Stomach (tissue), 9 donors: Measurements from ENCODE around the gene DOCK1. TPM values are rescaled to one million over a fixed set of nuclear protein-coding genes. Genes with fewer than 3 reads are reported as not detected.
"Not testable (repeated sequence)": the region's sequence is repeated elsewhere in the genome, so short reads cannot be mapped to it uniquely, and the experiment has no call there.

Experiments used
- DNase-seq, 2 donors: peaks; one replicate each; pipeline versions ENCODE4 v3.0.0 to v3.0.0-alpha.2; 2013 to 2019
- H3K27ac ChIP-seq, 5 donors: fragments of 200-600 bp in 4 of 5; sonication (generic) in 4 of 5; one replicate each; pipeline ENCODE4 v1.5.1; 2013 to 2019; ENCODE audit warnings: mild to moderate bottlenecking in 1 of 5, moderate library complexity in 1 of 5
- H3K27me3 ChIP-seq, 3 donors: fragments of 200-600 bp; sonication (generic); one replicate each; pipeline ENCODE4 v1.5.1; 2017 to 2019; ENCODE audit warnings: mixed run types in 1 of 3
- H3K36me3 ChIP-seq, 4 donors: fragments of 200-600 bp; sonication (generic); 1 replicate in 3 of 4; 2 replicates in 1 of 4; pipeline ENCODE4 v1.5.1; 2016 to 2019
- H3K4me1 ChIP-seq, 4 donors: fragments of 200-600 bp; sonication (generic); one replicate each; pipeline ENCODE4 v1.5.1; 2016 to 2019
- H3K4me3 ChIP-seq, 4 donors: fragments of 200-600 bp; sonication (generic) in 3 of 4; one replicate each; pipeline ENCODE4 v1.5.1; 2016 to 2019; ENCODE audit warnings: mild to moderate bottlenecking in 1 of 4
- H3K9me3 ChIP-seq, 4 donors: fragments of 200-600 bp; sonication (generic); one replicate each; pipeline ENCODE4 v1.5.1; 2016 to 2019
- CTCF ChIP-seq, 7 experiments: fragments of 450-650 bp in 4 of 7; fragments of 200-600 bp in 3 of 7; sonication (generic) in 3 of 7; IDR thresholded peaks; one replicate each; pipeline ENCODE4 v1.5.1; 2016 to 2019; ENCODE audit warnings: antibody characterized with exemption in 7 of 7, control low read depth in 2 of 7, mild to moderate bottlenecking in 1 of 7
- EP300 ChIP-seq: sonication (generic); formaldehyde crosslinking; IDR thresholded peaks from one replicate; pipeline ENCODE4 v1.6.1; 2017; ENCODE audit warnings: antibody characterized with exemption
- POLR2A ChIP-seq, 4 donors: fragments of 450-650 bp; IDR thresholded peaks; one replicate each; pipeline ENCODE4 v1.6.1; 2016; ENCODE audit warnings: antibody characterized with exemption in 4 of 4, control low read depth in 2 of 4, mild to moderate bottlenecking in 1 of 4, moderate library complexity in 1 of 4
- POLR2AphosphoS5 ChIP-seq, 3 donors: sonication (generic); formaldehyde crosslinking; IDR thresholded peaks; one replicate each; pipeline ENCODE4 v1.6.1; 2016; ENCODE audit warnings: antibody characterized with exemption in 3 of 3
- WGBS, 5 donors: extraction: QIAGEN DNeasy Blood & Tissue Kit in 3 of 5; methylation state at CpG; one replicate each; pipeline versions ENCODE4 v1.1.5 to v1.1.7; 2013 to 2018; 5-methylcytosine and 5-hydroxymethylcytosine counted together
- intact Hi-C: fragments of 100-400 bp; cut with DNase I; formaldehyde crosslinking; loops from one replicate; pipeline ENCODE4 v1.15.1; 2023; ENCODE audit warnings: low total_unique reads
- polyA plus RNA-seq, 3 donors: library from polyadenylated mRNA; stranded (reverse); fragments of 200-250 nt; gene quantifications; one replicate each; pipeline ENCODE4 v1.2.3, GENCODE V29; 2013
- total RNA-seq, 5 donors: library from RNA; depleted of rRNA; stranded (reverse); fragments of >200 nt; gene quantifications; one replicate each; pipeline versions ENCODE4 v1.1.0 to v1.2.3, GENCODE V29; 2014 to 2016
- donor health status: healthy with polysubstance abuse.
- donor health status: Bipolar disorder and iron deficiency.
- donor health status: healthy.

DOCK1 gene
- total and polyA plus RNA-seq, 8 donors, result 8.4 to 114 (median 35.0) TPM

GRCh38 chr10:127292888-127293287 is 387.7 kb downstream of the DOCK1 start:
- intact Hi-C loops, result no loop called here
- peaks cover 0 to 10% (median 0%) of the 10 kb centered on the region in 4 donors for H3K4me1 ChIP-seq
- no peak overlapping the region for H3K27ac ChIP-seq
- WGBS, 5 donors, result 91 to 98% (median 96%) methylated on average over 4 of the region's 4 CpGs
- H3K9me3 ChIP-seq, result peaks cover 0 to 7% (median 3%) of the 10 kb centered on the region in 4 donors
- no peaks in the 10 kb centered on the region for H3K27me3 ChIP-seq
- no peak for TF ChIP-seq EP300
- H3K4me3 ChIP-seq, result no peak overlapping the region
- no peak for DNase-seq
- H3K36me3 ChIP-seq, result no peaks in the 10 kb centered on the region

- Histone ChIP-seq H3K27me3 (no peaks in the 10 kb centered on the region), H3K27ac (no peak overlapping the region), H3K4me3 (no peak overlapping the region), H3K4me1 (peaks cover 0 to 10% (median 0%) of the 10 kb centered on the region in 4 donors), H3K36me3 (no peaks in the 10 kb centered on the region), H3K9me3 (no peaks in the 10 kb centered on the region)
- intact Hi-C loops, result no loop called here
- peak; percentile 21 to 51 for DNase-seq
- TF ChIP-seq POLR2AphosphoS5 (IDR thresholded peaks at IDR 0.05) (no peak), EP300 (no peak), POLR2A (IDR thresholded peaks at IDR 0.05) (no peak), CTCF (IDR thresholded peaks at IDR 0.05) (no peak)
- WGBS, 5 donors, result 80 to 97% (median 86%) methylated on average over 6 to 8 of the region's 8 CpGs
Measured at GRCh38 chr10:127293640-127294039, 388.4 kb downstream of the DOCK1 start.

- peak in 1 of 2 donors; percentile 8 for DNase-seq
- TF ChIP-seq EP300, result no peak
- TF ChIP-seq POLR2A (IDR thresholded peaks at IDR 0.05), result no peak
- no peak for TF ChIP-seq POLR2AphosphoS5 (IDR thresholded peaks at IDR 0.05)
- TF ChIP-seq CTCF (IDR thresholded peaks at IDR 0.05), result no peak
- Histone ChIP-seq H3K4me3 (no peak overlapping the region), H3K36me3 (no peaks in the 10 kb centered on the region), H3K27me3 (no peaks in the 10 kb centered on the region), H3K4me1 (peaks cover 10 to 32% (median 15%) of the 10 kb centered on the region in 4 donors), H3K9me3 (no peaks in the 10 kb centered on the region), H3K27ac (no peak overlapping the region)
- intact Hi-C loops, result no loop called here
- WGBS, 5 donors, result 87 to 100% (median 95%) methylated on average over 6 of the region's 6 CpGs
Measured at GRCh38 chr10:127296696-127297095, 391.5 kb downstream of the DOCK1 start.

- Histone ChIP-seq H3K4me1 (peaks cover 10 to 32% (median 15%) of the 10 kb centered on the region in 4 donors), H3K9me3 (no peaks in the 10 kb centered on the region), H3K4me3 (no peak overlapping the region), H3K27ac (no peak overlapping the region), H3K36me3 (no peaks in the 10 kb centered on the region), H3K27me3 (no peaks in the 10 kb centered on the region)
- intact Hi-C loops, result no loop called here
- peak in 1 of 2 donors; percentile 11 for DNase-seq
- 79 to 96% (median 90%) methylated on average over 4 of the region's 4 CpGs for WGBS, 5 donors
- TF ChIP-seq EP300, result no peak
- no peak for TF ChIP-seq POLR2AphosphoS5 (IDR thresholded peaks at IDR 0.05)
- no peak for TF ChIP-seq POLR2A (IDR thresholded peaks at IDR 0.05)
- no peak for TF ChIP-seq CTCF (IDR thresholded peaks at IDR 0.05)
Measured at GRCh38 chr10:127298381-127298780, 393.2 kb downstream of the DOCK1 start.

GRCh38 chr10:127299192-127299591 is 394.0 kb downstream of the DOCK1 start:
- H3K4me3 ChIP-seq, H3K27ac ChIP-seq, intact Hi-C loops, H3K9me3 ChIP-seq, H3K36me3 ChIP-seq, H3K27me3 ChIP-seq: not testable (repeated sequence)
- DNase-seq, result peak in 1 of 2 donors; percentile 19
- H3K4me1 ChIP-seq, result peaks cover 10 to 32% (median 15%) of the 10 kb centered on the region in 4 donors
- 94 to 97% (median 96%) methylated on average over 11 of the region's 11 CpGs for WGBS, 5 donors
